Tibial artery (tissue), 4 donors: ENCODE results near the gene RAB21.
A peak's percentile ranks its signal among the peaks of the same experiment; 100 is the strongest.

ENCODE experiments used
- DNase-seq, 2 donors: peaks; one replicate each; pipeline ENCODE4 v3.0.0-alpha.2; 2019
- H3K27ac ChIP-seq, 2 donors: fragments of 200-600 bp; sonication (generic) in 1 of 2; 1 replicate in 1 of 2; 2 replicates in 1 of 2; pipeline ENCODE4 v1.5.1; 2018 to 2019; ENCODE audit warnings: mild to moderate bottlenecking in 1 of 2
- H3K27me3 ChIP-seq, 2 donors: fragments of 200-600 bp; sonication (generic) in 1 of 2; one replicate each; pipeline versions ENCODE4 v1.5.1 to v1.6.0; 2016 to 2019
- H3K36me3 ChIP-seq, 3 donors: fragments of 200-600 bp; sonication (generic) in 2 of 3; one replicate each; pipeline ENCODE4 v1.5.1; 2016 to 2019; ENCODE audit warnings: mild to moderate bottlenecking in 2 of 3
- H3K4me1 ChIP-seq, 4 donors: fragments of 200-600 bp; sonication (generic) in 2 of 4; 1 replicate in 3 of 4; 2 replicates in 1 of 4; pipeline ENCODE4 v1.5.1; 2016 to 2019
- H3K4me3 ChIP-seq, 2 donors: fragments of 200-600 bp; sonication (generic) in 1 of 2; 1 replicate in 1 of 2; 2 replicates in 1 of 2; pipeline ENCODE4 v1.5.1; 2018 to 2019; ENCODE audit warnings: mild to moderate bottlenecking in 2 of 2
- H3K9me3 ChIP-seq, 3 donors: fragments of 200-600 bp; sonication (generic) in 1 of 3; one replicate each; pipeline ENCODE4 v1.5.1; 2016 to 2019
- intact Hi-C: fragments of 100-400 bp; cut with DNase I; formaldehyde crosslinking; loops from one replicate; pipeline ENCODE4 v1.15.0; 2023; ENCODE audit warnings: low total_unique reads
- TF ChIP-seq, protein P1 (sequence below), 2 experiments: fragments of 200-600 bp in 1 of 2; fragments of 450-650 bp in 1 of 2; IDR thresholded peaks; one replicate each; pipeline ENCODE4 v1.5.1; 2017 to 2019; ENCODE audit warnings: antibody characterized with exemption in 2 of 2, mild to moderate bottlenecking in 1 of 2, moderate library complexity in 1 of 2

Gene RAB21, protein sequence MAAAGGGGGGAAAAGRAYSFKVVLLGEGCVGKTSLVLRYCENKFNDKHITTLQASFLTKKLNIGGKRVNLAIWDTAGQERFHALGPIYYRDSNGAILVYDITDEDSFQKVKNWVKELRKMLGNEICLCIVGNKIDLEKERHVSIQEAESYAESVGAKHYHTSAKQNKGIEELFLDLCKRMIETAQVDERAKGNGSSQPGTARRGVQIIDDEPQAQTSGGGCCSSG

DNA sequence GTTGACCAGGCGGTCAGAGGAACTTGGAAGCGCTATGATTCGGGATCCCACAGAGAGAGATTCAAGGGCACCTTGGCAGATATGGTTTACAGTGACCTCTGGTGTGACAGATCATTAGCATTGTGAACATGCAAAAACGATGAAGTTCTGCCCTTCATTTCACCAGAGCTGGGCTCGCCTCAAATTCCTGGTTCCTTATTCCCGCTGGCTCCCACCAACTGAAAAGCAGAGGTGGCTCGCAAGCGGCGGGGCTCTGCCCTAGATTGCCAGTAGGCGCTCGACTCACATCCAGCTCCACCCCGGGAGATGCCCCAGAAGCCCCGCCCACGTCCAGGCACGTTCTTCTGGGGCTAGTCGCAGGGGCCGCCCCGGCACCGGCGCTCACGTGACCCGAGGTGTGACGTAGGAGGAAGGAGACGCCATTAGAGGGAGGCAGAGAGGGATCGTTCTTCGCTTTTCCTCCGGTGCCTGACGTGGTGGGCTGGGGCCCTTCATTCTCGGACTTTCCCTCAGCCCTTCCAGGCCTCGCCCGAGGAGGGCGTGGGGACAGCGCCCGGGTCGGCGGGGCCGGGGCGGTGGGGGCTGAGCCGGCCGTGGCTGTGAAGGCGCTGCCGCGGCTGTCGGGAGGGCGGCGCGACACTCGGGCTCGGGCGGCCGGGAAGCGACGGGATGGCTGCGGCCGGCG lies at the start of gene RAB21:
TSS of gene RAB21 (plus strand) at position 403 of the 685 bp plus-strand sequence. CDS start at position 670, 267 bp downstream.
- H3K36me3 ChIP-seq = peaks cover 12 to 17% (median 15%) of the 10 kb centered on the region in 3 donors
- peak within 1 kb of the TSS; percentile 94 to 99 for H3K27ac ChIP-seq
- no peaks in the 10 kb centered on the region for H3K27me3 ChIP-seq
- TF ChIP-seq, protein P1, sequence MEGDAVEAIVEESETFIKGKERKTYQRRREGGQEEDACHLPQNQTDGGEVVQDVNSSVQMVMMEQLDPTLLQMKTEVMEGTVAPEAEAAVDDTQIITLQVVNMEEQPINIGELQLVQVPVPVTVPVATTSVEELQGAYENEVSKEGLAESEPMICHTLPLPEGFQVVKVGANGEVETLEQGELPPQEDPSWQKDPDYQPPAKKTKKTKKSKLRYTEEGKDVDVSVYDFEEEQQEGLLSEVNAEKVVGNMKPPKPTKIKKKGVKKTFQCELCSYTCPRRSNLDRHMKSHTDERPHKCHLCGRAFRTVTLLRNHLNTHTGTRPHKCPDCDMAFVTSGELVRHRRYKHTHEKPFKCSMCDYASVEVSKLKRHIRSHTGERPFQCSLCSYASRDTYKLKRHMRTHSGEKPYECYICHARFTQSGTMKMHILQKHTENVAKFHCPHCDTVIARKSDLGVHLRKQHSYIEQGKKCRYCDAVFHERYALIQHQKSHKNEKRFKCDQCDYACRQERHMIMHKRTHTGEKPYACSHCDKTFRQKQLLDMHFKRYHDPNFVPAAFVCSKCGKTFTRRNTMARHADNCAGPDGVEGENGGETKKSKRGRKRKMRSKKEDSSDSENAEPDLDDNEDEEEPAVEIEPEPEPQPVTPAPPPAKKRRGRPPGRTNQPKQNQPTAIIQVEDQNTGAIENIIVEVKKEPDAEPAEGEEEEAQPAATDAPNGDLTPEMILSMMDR (IDR thresholded peaks at IDR 0.05) = peak; percentile 50 to 51
- peaks cover 0 to 6% (median 4%) of the 10 kb centered on the region in 3 donors for H3K9me3 ChIP-seq
- H3K4me1 ChIP-seq = peaks cover 0 to 29% (median 20%) of the 10 kb centered on the region in 4 donors
- intact Hi-C loops = loop anchor here (2.0 to 10.0 kb wide), 3 partner anchors 67 to 92 kb away; partner anchors contain the start of genes TBC1D15, TMEM19 and ZFC3H1
- peak; percentile 98 to 99 for DNase-seq
- H3K4me3 ChIP-seq = peak within 1 kb of the TSS; percentile 80 to 99

DNA sequence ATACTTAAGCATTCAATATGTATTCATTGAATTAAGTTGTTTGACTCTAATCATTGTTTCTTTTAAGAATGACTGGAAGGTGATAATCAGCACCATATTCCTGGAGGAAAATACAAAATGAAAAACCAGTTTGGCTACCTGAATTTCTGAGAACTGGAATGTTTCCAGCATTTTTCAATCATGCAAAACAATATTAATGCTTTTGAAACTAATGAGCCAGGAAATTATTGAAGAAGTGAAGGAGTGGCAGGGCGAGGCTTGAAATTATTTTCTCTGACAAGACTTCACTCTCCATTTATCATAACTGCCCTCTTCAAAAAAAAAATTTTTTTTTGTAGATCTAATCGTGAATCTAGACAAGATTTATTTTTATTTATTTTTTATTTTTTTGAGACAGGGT lies 49.7 kb upstream of the RAB21 start:
- intact Hi-C loops = no loop called here
- Histone ChIP-seq H3K36me3 (peaks cover 21 to 35% (median 34%) of the 10 kb centered on the region in 3 donors), H3K4me3 (no peak overlapping the region), H3K4me1 (no peaks in the 10 kb centered on the region), H3K27me3 (no peaks in the 10 kb centered on the region), H3K9me3 (no peaks in the 10 kb centered on the region), H3K27ac (no peak overlapping the region)
- TF ChIP-seq, protein P1 (IDR thresholded peaks at IDR 0.05) = no peak
- no peak for DNase-seq

DNA sequence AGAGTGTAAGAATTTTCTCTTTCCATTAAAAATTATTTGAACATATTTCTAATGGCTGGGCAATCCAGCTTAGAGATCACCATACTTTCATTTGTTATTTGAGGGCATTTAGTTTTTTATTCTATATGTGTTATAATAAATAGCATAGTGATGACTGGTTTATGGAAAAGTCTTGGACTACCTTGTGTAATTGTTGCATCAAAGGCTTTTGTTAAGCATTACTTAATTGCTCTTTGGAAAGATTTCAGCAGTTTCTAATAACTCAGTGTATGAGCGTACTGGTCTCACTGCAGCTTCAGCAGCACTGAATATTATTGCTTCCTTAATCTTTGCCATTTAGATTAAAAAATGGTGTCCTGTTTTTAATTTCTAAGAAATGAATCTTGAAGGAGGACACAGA lies 46.0 kb upstream of the RAB21 start:
- Histone ChIP-seq H3K36me3 (peaks cover 6 to 9% (median 7%) of the 10 kb centered on the region in 3 donors), H3K27ac (no peak overlapping the region), H3K27me3 (no peaks in the 10 kb centered on the region), H3K4me3 (no peak overlapping the region), H3K9me3 (peaks cover 0 to 7% (median 3%) of the 10 kb centered on the region in 3 donors), H3K4me1 (no peaks in the 10 kb centered on the region)
- TF ChIP-seq, protein P1 (IDR thresholded peaks at IDR 0.05) = no peak
- intact Hi-C loops = no loop called here
- DNase-seq = no peak

DNA sequence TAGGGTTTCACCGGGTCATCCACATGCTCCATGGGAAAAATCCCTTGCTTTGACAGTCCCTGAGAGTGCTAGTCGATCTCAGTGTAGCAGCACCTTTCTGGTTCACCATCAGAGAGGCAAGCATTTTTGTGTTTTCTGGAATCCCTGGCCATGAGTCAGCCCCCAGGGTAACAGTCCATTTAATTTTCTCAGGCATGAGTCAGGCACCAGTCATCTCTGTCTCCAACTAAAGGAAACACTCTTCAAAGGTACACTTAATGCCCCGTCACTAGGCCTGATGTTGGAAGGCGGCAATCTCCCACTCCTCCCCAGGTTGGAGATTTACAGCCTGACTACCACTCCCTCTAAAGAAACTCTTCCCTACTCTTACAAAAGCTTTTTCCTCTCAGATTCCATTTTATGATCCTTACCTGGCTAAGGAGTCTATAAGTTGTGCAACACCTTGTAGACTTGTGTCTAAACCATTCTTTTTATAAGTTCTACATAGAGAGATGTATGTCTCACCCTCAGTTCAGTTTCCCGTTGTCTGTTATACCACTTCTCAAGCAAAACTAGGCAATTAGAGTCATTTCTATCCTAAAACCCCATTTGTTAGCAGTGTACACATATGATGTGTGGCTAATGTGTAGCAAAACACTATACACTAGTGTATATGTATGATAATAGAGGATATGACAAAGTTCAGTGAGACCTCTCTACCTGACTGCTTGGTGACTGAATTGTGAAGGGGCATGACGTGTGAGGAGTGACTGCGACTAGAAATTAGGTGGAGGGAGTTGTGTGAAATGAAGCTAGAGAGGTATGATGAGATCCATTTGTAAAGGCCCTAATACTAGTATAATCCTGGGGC lies 44.2 kb upstream of the RAB21 start:
- H3K4me1 ChIP-seq = no peaks in the 10 kb centered on the region
- no peak overlapping the region for H3K27ac ChIP-seq
- intact Hi-C loops = no loop called here
- H3K27me3 ChIP-seq = no peaks in the 10 kb centered on the region
- H3K4me3 ChIP-seq = no peak overlapping the region
- no peak for DNase-seq
- H3K36me3 ChIP-seq = peaks cover 0 to 2% (median 0%) of the 10 kb centered on the region in 3 donors
- TF ChIP-seq, protein P1 (IDR thresholded peaks at IDR 0.05) = no peak
- H3K9me3 ChIP-seq = peaks cover 0 to 16% (median 14%) of the 10 kb centered on the region in 3 donors

DNA sequence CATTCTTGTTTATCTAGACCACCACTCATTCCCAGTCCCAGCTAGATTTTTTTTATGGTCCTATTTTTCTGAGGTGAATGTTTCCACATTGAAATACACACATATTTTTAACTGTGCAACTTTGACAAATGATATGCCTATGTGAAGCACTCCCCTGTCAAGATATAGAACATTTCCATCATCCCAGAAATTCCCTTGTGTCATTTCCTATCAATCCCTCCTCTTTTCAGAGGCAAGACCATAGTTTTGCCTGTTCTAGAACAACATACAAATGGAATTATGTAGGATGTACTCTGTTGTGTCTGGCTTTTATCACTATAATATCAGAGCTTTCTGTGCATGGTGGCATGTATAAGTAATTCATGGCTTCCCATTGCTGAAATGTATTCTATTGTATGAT lies 36.1 kb upstream of the RAB21 start:
- no peak overlapping the region for H3K27ac ChIP-seq
- H3K36me3 ChIP-seq = no peaks in the 10 kb centered on the region
- intact Hi-C loops = no loop called here
- TF ChIP-seq, protein P1 (IDR thresholded peaks at IDR 0.05) = no peak
- peaks cover 0 to 17% (median 11%) of the 10 kb centered on the region in 3 donors for H3K9me3 ChIP-seq
- no peak for DNase-seq
- no peaks in the 10 kb centered on the region for H3K27me3 ChIP-seq
- H3K4me3 ChIP-seq = no peak overlapping the region
- H3K4me1 ChIP-seq = no peaks in the 10 kb centered on the region
